Measurements from ENCODE around the gene GUCY2D. TPM values are rescaled to one million over a fixed set of nuclear protein-coding genes. Genes with fewer than 3 reads are reported as not detected.
"Not testable (repeated sequence)": the region's sequence is repeated elsewhere in the genome, so short reads cannot be mapped to it uniquely, and the experiment has no call there.

GUCY2D gene
- not detected in 2 replicates for total RNA-seq

- no peak within 1 kb of the TSS for H3K4me3 ChIP-seq (ENCODE audit: low read depth, low read length)
- no peak for TF ChIP-seq CTCF (conservative IDR thresholded peaks at IDR 0.05; ENCODE audit: low read depth, low read length)
Observed at GRCh38 chr17:8001976-8002720, at the start of gene GUCY2D. Gene GUCY2D, plus strand, starts transcription at chr17:8002615. Its CDS starts 433 bp downstream, at chr17:8003048.

GRCh38 chr17:7953266-7953665 lies 49.1 kb upstream of the GUCY2D start:
- DNase-seq (ENCODE audit: low read depth), result not testable (repeated sequence)

More at GRCh38 chr17:8001976-8002720, at the start of gene GUCY2D:
- no peak for DNase-seq (ENCODE audit: low read depth)

GRCh38 chr17:7955414-7956227 lies 46.8 kb upstream of the GUCY2D start:
- H3K4me3 ChIP-seq (ENCODE audit: low read depth, low read length), result no peak overlapping the region
- no peak for DNase-seq (ENCODE audit: low read depth)
- TF ChIP-seq CTCF (conservative IDR thresholded peaks at IDR 0.05; ENCODE audit: low read depth, low read length), result no peak

More at GRCh38 chr17:7953266-7953665, 49.1 kb upstream of the GUCY2D start:
- H3K4me3 ChIP-seq (ENCODE audit: low read depth, low read length), result not testable (repeated sequence)

- TF ChIP-seq CTCF (conservative IDR thresholded peaks at IDR 0.05; ENCODE audit: low read depth, low read length), result no peak
- no peak for DNase-seq (ENCODE audit: low read depth)
- no peak overlapping the region for H3K4me3 ChIP-seq (ENCODE audit: low read depth, low read length)
Observed at GRCh38 chr17:7956228-7956965, 46.0 kb upstream of the GUCY2D start.

GRCh38 chr17:7959503-7960253 lies 42.7 kb upstream of the GUCY2D start:
- DNase-seq (ENCODE audit: low read depth), result no peak
- no peak for TF ChIP-seq CTCF (conservative IDR thresholded peaks at IDR 0.05; ENCODE audit: low read depth, low read length)
- no peak overlapping the region for H3K4me3 ChIP-seq (ENCODE audit: low read depth, low read length)

GRCh38 chr17:7961421-7961820 lies 41.0 kb upstream of the GUCY2D start:
- H3K4me3 ChIP-seq (ENCODE audit: low read depth, low read length), result no peak overlapping the region
- TF ChIP-seq CTCF (conservative IDR thresholded peaks at IDR 0.05; ENCODE audit: low read depth, low read length), result no peak
- no peak for DNase-seq (ENCODE audit: low read depth)
